GM19467 (cell line): ENCODE measurements around the gene HS2ST1.

Experiments used
- ATAC-seq: cut with Tn5 transposase; IDR thresholded peaks from one replicate; pipeline ENCODE4 v1.9.1; 2021; ENCODE audit warnings: mild to moderate bottlenecking, moderate library complexity; ENCODE audit not compliant: unreplicated experiment

Gene HS2ST1

GRCh38 chr1:87155170-87155569, 240.7 kb downstream of the HS2ST1 start:
- ATAC-seq: no peak

- ATAC-seq: no peak
These were observed 241.2 kb downstream of the HS2ST1 start for GRCh38 chr1:87155648-87156047.

- ATAC-seq: no peak
These were observed 241.7 kb downstream of the HS2ST1 start for GRCh38 chr1:87156124-87156523.

GRCh38 chr1:87159378-87159915, 245.0 kb downstream of the HS2ST1 start:
- no peak for ATAC-seq
